ENCODE data around the gene PCDHGB6. TPM values are rescaled to one million over a fixed set of nuclear protein-coding genes. Genes with fewer than 3 reads are reported as not detected.
"Not testable (repeated sequence)": the region's sequence is repeated elsewhere in the genome, so short reads cannot be mapped to it uniquely, and the experiment has no call there.

PCDHGB6 gene
- total and polyA plus RNA-seq, 2 experiments from 2014 or later: 2.8 to 8.1 TPM

DNA sequence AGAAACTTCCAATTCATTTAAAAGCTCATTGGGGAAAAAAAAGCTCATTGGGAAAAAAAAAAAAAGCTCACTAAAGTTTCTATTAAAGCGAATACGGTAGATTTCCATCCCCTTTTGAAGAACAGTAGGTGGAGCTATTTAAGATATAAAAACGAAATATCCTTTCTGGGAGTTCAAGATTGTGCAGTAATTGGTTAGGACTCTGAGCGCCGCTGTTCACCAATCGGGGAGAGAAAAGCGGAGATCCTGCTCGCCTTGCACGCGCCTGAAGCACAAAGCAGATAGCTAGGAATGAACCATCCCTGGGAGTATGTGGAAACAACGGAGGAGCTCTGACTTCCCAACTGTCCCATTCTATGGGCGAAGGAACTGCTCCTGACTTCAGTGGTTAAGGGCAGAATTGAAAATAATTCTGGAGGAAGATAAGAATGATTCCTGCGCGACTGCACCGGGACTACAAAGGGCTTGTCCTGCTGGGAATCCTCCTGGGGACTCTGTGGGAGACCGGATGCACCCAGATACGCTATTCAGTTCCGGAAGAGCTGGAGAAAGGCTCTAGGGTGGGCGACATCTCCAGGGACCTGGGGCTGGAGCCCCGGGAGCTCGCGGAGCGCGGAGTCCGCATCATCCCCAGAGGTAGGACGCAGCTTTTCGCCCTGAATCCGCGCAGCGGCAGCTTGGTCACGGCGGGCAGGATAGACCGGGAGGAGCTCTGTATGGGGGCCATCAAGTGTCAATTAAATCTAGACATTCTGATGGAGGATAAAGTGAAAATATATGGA lies 22.7 kb downstream of the PCDHGB6 start, which contains the start of gene PCDHGA12:
Gene PCDHGA12 (plus strand): TSS at position 176 of the 782 bp plus-strand sequence. CDS start 253 bp downstream, at position 429.
- no peaks in the 10 kb centered on the region for H3K27me3 ChIP-seq (ENCODE audit: insufficient read depth)
- H3K4me3 ChIP-seq: no peak within 1 kb of the TSS
- H3K36me3 ChIP-seq (ENCODE audit: insufficient read depth): peaks cover 8% of the 10 kb centered on the region; the same call in 1 of the 2 replicates
- no peaks in the 10 kb centered on the region for H4K20me1 ChIP-seq (replicated peaks; ENCODE audit: insufficient read depth)
- H3K36me3 Mint-ChIP-seq (ENCODE audit: low read depth): peaks cover 76% of the 10 kb centered on the region
- peaks cover 82% of the 10 kb centered on the region for H3K9me3 Mint-ChIP-seq
- H3K27ac ChIP-seq (ENCODE audit: low read depth): no peak within 1 kb of the TSS
- no peaks in the 10 kb centered on the region for H3K9me2 ChIP-seq (ENCODE audit: insufficient read depth)
- no peak within 1 kb of the TSS for H3K4me2 ChIP-seq
- H3K4me1 ChIP-seq (ENCODE audit: insufficient read depth): no peaks in the 10 kb centered on the region
- peak; percentile 42 for DNase-seq (ENCODE audit: low spot score)
- no peak within 1 kb of the TSS for H3K4me3 Mint-ChIP-seq
- H3F3A ChIP-seq (replicated peaks; ENCODE audit: low read depth): no peaks in the 10 kb centered on the region
- no peak within 1 kb of the TSS for H3K27ac Mint-ChIP-seq
- no peak for ATAC-seq
- H2AFZ ChIP-seq: no peak within 1 kb of the TSS
- H3K4me1 Mint-ChIP-seq: no peaks in the 10 kb centered on the region; the same call in 2 of the 3 replicates
- TF ChIP-seq, protein P1, sequence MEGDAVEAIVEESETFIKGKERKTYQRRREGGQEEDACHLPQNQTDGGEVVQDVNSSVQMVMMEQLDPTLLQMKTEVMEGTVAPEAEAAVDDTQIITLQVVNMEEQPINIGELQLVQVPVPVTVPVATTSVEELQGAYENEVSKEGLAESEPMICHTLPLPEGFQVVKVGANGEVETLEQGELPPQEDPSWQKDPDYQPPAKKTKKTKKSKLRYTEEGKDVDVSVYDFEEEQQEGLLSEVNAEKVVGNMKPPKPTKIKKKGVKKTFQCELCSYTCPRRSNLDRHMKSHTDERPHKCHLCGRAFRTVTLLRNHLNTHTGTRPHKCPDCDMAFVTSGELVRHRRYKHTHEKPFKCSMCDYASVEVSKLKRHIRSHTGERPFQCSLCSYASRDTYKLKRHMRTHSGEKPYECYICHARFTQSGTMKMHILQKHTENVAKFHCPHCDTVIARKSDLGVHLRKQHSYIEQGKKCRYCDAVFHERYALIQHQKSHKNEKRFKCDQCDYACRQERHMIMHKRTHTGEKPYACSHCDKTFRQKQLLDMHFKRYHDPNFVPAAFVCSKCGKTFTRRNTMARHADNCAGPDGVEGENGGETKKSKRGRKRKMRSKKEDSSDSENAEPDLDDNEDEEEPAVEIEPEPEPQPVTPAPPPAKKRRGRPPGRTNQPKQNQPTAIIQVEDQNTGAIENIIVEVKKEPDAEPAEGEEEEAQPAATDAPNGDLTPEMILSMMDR (conservative IDR thresholded peaks at IDR 0.05; ENCODE audit: low read depth in 2 of 2): peak; percentile 34 to 44; a peak in 3 of 4 replicates
- TF ChIP-seq CREB1 (CRISPR knock-in tag; IDR thresholded peaks at IDR 0.05; ENCODE audit: low read depth): no peak
- no peaks in the 10 kb centered on the region for H3K79me2 ChIP-seq (replicated peaks; ENCODE audit: insufficient read depth)
- H3K27me3 Mint-ChIP-seq (ENCODE audit: insufficient read depth, low read depth, poor library complexity): peaks cover 8% of the 10 kb centered on the region

DNA sequence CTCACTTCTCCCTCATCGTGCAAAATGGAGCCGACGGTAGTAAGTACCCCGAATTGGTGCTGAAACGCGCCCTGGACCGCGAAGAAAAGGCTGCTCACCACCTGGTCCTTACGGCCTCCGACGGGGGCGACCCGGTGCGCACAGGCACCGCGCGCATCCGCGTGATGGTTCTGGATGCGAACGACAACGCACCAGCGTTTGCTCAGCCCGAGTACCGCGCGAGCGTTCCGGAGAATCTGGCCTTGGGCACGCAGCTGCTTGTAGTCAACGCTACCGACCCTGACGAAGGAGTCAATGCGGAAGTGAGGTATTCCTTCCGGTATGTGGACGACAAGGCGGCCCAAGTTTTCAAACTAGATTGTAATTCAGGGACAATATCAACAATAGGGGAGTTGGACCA lies 23.5 kb downstream of the PCDHGB6 start:
- peaks cover 68% of the 10 kb centered on the region for H3K36me3 Mint-ChIP-seq (ENCODE audit: low read depth)
- Histone ChIP-seq H3K27ac (ENCODE audit: low read depth) (no peak overlapping the region), H3K4me3 (no peak overlapping the region), H4K20me1 (replicated peaks; ENCODE audit: insufficient read depth) (no peaks in the 10 kb centered on the region), H3K36me3 (ENCODE audit: insufficient read depth) (peaks cover 8% of the 10 kb centered on the region; the same call in 1 of the 2 replicates), H3K9me2 (ENCODE audit: insufficient read depth) (no peaks in the 10 kb centered on the region), H2AFZ (no peak overlapping the region), H3K4me1 (ENCODE audit: insufficient read depth) (no peaks in the 10 kb centered on the region), H3F3A (replicated peaks; ENCODE audit: low read depth) (no peaks in the 10 kb centered on the region), H3K79me2 (replicated peaks; ENCODE audit: insufficient read depth) (no peaks in the 10 kb centered on the region), H3K27me3 (ENCODE audit: insufficient read depth) (no peaks in the 10 kb centered on the region), H3K4me2 (no peak overlapping the region)
- no peaks in the 10 kb centered on the region for H3K4me1 Mint-ChIP-seq
- H3K27ac Mint-ChIP-seq: no peak overlapping the region
- H3K4me3 Mint-ChIP-seq: no peak overlapping the region
- ATAC-seq (no peak), DNase-seq (ENCODE audit: low spot score) (no peak)
- no peak for TF ChIP-seq REST (IDR thresholded peaks at IDR 0.05; ENCODE audit: unreplicated experiment)
- H3K27me3 Mint-ChIP-seq (ENCODE audit: insufficient read depth, low read depth, poor library complexity): peaks cover 8% of the 10 kb centered on the region
- H3K9me3 Mint-ChIP-seq: peaks cover 74% of the 10 kb centered on the region

DNA sequence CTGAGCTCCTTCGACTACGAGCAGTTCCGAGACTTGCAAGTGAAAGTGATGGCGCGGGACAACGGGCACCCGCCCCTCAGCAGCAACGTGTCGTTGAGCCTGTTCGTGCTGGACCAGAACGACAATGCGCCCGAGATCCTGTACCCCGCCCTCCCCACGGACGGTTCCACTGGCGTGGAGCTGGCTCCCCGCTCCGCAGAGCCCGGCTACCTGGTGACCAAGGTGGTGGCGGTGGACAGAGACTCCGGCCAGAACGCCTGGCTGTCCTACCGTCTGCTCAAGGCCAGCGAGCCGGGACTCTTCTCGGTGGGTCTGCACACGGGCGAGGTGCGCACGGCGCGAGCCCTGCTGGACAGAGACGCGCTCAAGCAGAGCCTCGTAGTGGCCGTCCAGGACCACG lies 24.5 kb downstream of the PCDHGB6 start:
- Mint-ChIP-seq H3K9me3 (peaks cover 64% of the 10 kb centered on the region), H3K36me3 (ENCODE audit: low read depth) (peaks cover 58% of the 10 kb centered on the region)
- H3K27ac Mint-ChIP-seq; H3K4me1 ChIP-seq (ENCODE audit: insufficient read depth); H3K4me3 Mint-ChIP-seq; H3K36me3 ChIP-seq (ENCODE audit: insufficient read depth); H3K4me2 ChIP-seq; H3K4me1 Mint-ChIP-seq; H3K79me2 ChIP-seq (replicated peaks; ENCODE audit: insufficient read depth); H3F3A ChIP-seq (replicated peaks; ENCODE audit: low read depth); H3K27ac ChIP-seq (ENCODE audit: low read depth); H3K27me3 ChIP-seq (ENCODE audit: insufficient read depth); H3K4me3 ChIP-seq; H2AFZ ChIP-seq; ATAC-seq; H3K9me2 ChIP-seq (ENCODE audit: insufficient read depth); H3K27me3 Mint-ChIP-seq (ENCODE audit: insufficient read depth, low read depth, poor library complexity); H4K20me1 ChIP-seq (replicated peaks; ENCODE audit: insufficient read depth); DNase-seq (ENCODE audit: low spot score): not testable (repeated sequence)

GRCh38 chr5:141432726-141433125 lies 24.9 kb downstream of the PCDHGB6 start:
- not testable (repeated sequence) for H3K4me3 Mint-ChIP-seq; H3K36me3 ChIP-seq (ENCODE audit: insufficient read depth); ATAC-seq; H3K27me3 Mint-ChIP-seq (ENCODE audit: insufficient read depth, low read depth, poor library complexity); H3K27ac Mint-ChIP-seq; H3K9me2 ChIP-seq (ENCODE audit: insufficient read depth); H2AFZ ChIP-seq; H4K20me1 ChIP-seq (replicated peaks; ENCODE audit: insufficient read depth); DNase-seq (ENCODE audit: low spot score); H3K79me2 ChIP-seq (replicated peaks; ENCODE audit: insufficient read depth); H3K4me1 ChIP-seq (ENCODE audit: insufficient read depth); H3K27me3 ChIP-seq (ENCODE audit: insufficient read depth); H3K4me2 ChIP-seq; H3K27ac ChIP-seq (ENCODE audit: low read depth); H3K4me1 Mint-ChIP-seq; H3F3A ChIP-seq (replicated peaks; ENCODE audit: low read depth); H3K4me3 ChIP-seq
- peaks cover 60% of the 10 kb centered on the region for H3K9me3 Mint-ChIP-seq
- peaks cover 54% of the 10 kb centered on the region for H3K36me3 Mint-ChIP-seq (ENCODE audit: low read depth)

All from GM23338 (cell line).